ENCODE results near the gene ZNF317.
"Not testable (repeated sequence)": the region's sequence is repeated elsewhere in the genome, so short reads cannot be mapped to it uniquely, and the experiment has no call there.

The ZNF317 gene

DNA sequence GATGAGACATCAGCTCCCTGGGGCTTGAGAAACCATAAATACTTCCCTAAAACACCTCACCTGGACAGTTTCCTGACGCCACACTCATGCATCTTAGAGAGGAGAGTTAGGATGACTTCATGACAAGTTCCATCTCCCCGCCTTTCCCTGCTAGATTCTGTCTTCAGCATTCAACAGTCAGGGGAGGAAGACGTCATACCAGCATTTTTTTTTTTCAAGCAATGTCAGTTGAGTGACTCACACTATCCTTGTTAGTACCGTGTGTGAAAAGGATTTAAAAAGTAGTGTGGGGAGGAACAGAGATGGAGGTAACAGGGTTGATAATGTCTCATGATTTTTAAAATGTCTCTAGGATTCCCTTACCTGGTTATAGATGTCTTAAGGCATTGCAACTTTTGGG, 38.7 kb downstream of the ZNF317 start, which contains the start of gene OR7D2:
OR7D2 (plus strand) TSS at position 79 of the 400 bp plus-strand sequence. CDS start 6,803 bp downstream, outside the sequence.
- no peak for DNase-seq

DNA sequence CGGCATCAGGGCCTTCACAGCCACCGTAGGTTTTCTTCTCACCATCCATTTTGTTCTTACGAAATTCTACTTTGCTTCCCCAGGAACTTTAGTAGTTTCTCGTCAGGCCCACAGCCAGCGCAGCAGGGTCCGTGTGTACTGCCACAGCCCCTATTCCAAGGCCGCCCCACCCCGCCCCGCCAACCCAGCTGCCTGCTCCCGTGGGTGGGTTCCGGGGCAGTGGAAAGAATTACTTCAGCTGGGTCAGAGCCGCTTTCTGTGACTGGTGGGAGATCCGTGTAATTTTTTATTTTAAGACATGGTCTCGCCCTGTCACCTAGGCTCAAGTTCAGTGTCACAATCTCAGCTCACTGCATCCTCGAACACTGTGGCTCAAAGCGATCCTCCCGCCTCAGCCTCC, 42.8 kb downstream of the ZNF317 start:
- no peak for DNase-seq

DNA sequence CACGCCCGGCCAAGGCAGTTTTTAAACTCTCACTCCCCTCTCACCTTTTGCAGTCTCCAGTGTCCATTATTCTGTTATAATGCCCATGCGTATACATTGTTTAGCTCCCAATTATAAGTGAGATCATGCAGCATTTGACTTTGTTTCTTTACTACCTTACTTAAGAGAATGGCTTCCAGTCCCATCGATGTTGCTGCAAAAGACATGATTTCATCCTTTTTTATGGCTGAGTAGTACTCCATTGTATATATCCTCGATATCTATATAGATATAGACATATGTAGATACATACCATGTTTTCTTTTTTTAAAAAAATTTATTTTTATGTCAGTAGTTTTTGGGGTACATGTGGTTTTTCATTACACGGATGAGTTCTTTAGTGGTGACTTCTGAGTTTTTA, 47.0 kb downstream of the ZNF317 start:
- no peak for DNase-seq

DNA sequence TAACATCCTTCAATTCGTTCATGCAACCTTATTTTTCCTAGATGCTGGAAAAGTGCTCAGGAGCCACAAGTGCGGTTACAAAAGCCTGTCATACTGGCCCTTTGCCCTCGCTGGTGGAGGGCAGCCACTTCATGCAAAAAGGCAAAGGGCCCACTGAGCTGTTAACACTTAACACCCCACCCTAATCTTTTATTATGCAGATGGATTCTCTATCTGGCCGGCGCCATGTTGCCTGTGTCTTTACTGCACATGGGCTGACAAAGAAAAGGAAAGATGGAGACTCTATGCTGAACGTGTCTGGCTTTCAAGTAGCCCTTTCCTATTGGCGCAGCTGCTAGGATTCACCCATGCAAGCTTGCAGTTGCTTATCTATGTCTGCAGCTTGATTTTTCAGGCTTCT, 49.3 kb downstream of the ZNF317 start:
- no peak for DNase-seq

DNA sequence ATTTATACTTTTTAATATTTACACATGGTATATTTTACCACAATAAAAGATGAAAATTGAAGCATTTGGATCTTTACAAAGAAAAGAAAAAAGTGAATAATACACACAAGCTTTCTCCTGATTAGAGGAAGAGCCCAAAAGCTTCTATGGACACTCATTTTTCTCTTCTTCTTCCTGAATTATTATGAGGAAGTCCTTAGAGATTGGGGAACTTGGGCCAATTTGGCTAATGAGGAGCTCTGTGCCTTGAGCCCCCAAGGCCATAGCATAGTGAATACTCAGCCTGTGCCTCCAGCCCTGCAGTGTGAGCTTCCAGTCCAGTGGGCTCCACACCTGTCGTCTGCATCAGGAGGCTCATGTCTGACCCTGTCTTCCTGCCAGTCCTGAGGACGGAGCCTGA, 57.8 kb downstream of the ZNF317 start:
- not testable (repeated sequence) for DNase-seq

DNA sequence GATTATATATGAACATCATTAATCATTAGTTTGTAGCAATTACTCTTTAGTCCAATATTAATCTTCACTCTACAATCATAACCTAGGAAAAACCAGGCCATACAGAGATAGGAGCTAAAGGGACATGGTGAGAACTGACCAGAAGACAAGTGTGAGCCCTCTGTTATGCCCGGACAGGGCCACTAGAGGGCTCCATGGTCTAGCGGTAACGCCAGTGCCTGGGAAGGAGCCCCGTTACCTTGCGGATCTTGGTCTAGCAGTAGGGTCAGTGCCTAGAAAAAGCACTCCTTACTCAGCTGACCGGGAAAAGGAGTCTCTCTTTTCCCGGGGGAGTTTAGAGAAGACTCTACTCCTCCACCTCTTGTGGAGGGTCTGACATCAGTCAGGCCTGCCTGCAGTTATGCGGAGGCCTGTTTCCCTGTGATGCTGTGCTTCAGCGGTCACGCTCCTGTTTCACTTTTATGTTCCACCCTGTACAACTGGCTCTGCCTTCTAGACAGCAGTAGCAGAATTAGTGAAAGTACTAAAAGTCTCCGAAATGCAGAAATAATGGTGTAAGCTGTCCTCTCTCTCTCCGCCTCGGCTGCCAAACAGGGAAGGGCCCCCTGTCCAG, 65.4 kb downstream of the ZNF317 start:
- DNase-seq = peak; percentile 70
